H9 (cell line): ENCODE results near the gene LRRC27. TPM values are rescaled to one million over a fixed set of nuclear protein-coding genes. Genes with fewer than 3 reads are reported as not detected.

ENCODE experiments used
- DNase-seq: peaks from one replicate; pipeline ENCODE4 v3.0.0-alpha.2; 2017
- H2AFZ ChIP-seq: one replicate; pipeline ENCODE4 v1.6.1; 2013; ENCODE audit warnings: mild to moderate bottlenecking, low read length, control low read depth, moderate library complexity
- H2AK5ac ChIP-seq: 2 replicates; pipeline ENCODE4 v1.6.1; 2013; ENCODE audit warnings: low read length, control low read depth, mixed read lengths; ENCODE audit not compliant: insufficient read length
- H2BK120ac ChIP-seq: one replicate; pipeline ENCODE4 v1.6.1; 2013; ENCODE audit warnings: low read depth, mild to moderate bottlenecking, low read length, control low read depth, inconsistent platforms; ENCODE audit not compliant: poor library complexity, severe bottlenecking
- H2BK12ac ChIP-seq: 2 replicates; pipeline ENCODE4 v1.6.1; 2013; ENCODE audit warnings: low read length, control low read depth, mixed read lengths, low read depth; ENCODE audit not compliant: insufficient read length
- H2BK15ac ChIP-seq: 2 replicates; pipeline ENCODE4 v1.6.1; 2013; ENCODE audit warnings: low read depth, low read length, control low read depth
- H2BK20ac ChIP-seq: one replicate; pipeline ENCODE4 v1.6.1; 2013; ENCODE audit warnings: low read depth, mild to moderate bottlenecking, low read length, control low read depth, inconsistent platforms; ENCODE audit not compliant: poor library complexity, severe bottlenecking
- H2BK5ac ChIP-seq: 2 replicates; pipeline ENCODE4 v1.6.1; 2013; ENCODE audit warnings: low read length, control low read depth, mixed read lengths; ENCODE audit not compliant: insufficient read length
- H3K14ac ChIP-seq: 2 replicates; pipeline ENCODE4 v1.6.1; 2013; ENCODE audit warnings: low read length, control low read depth; ENCODE audit not compliant: insufficient read depth
- H3K18ac ChIP-seq: 2 replicates; pipeline ENCODE4 v1.6.1; 2013; ENCODE audit warnings: low read depth, mild to moderate bottlenecking, mixed read lengths, low read length, control low read depth; ENCODE audit not compliant: insufficient read length
- H3K23ac ChIP-seq: 2 replicates; pipeline ENCODE4 v1.6.1; 2013; ENCODE audit warnings: low read length, control low read depth, mixed read lengths, low read depth; ENCODE audit not compliant: insufficient read length
- H3K23me2 ChIP-seq: 2 replicates; pipeline ENCODE4 v1.6.1; 2013; ENCODE audit warnings: low read depth, mild to moderate bottlenecking, mixed read lengths, low read length, control low read depth; ENCODE audit not compliant: insufficient read length, poor library complexity, severe bottlenecking
- H3K27ac ChIP-seq: 2 replicates; pipeline ENCODE4 v1.5.1; 2013; ENCODE audit warnings: low read length, control low read depth, mixed read lengths, low read depth; ENCODE audit not compliant: insufficient read length
- H3K27me3 ChIP-seq: 2 replicates; pipeline ENCODE4 v1.6.1; 2013; ENCODE audit warnings: low read length, control low read depth, inconsistent platforms; ENCODE audit not compliant: insufficient read depth
- H3K4ac ChIP-seq: 2 replicates; pipeline ENCODE4 v1.6.1; 2013; ENCODE audit warnings: low read depth, mild to moderate bottlenecking, control low read depth, inconsistent platforms, low read length, moderate library complexity
- H3K4me1 ChIP-seq: 2 replicates; pipeline ENCODE4 v1.6.1; 2013; ENCODE audit warnings: low read length, control low read depth, inconsistent platforms; ENCODE audit not compliant: insufficient read depth
- H3K4me2 ChIP-seq: 2 replicates; pipeline ENCODE4 v1.6.1; 2013; ENCODE audit warnings: low read length, control low read depth, mixed read lengths; ENCODE audit not compliant: insufficient read length, insufficient read depth
- H3K56ac ChIP-seq: 2 replicates; pipeline ENCODE4 v1.6.1; 2013; ENCODE audit warnings: low read depth, mild to moderate bottlenecking, mixed read lengths, low read length, control low read depth; ENCODE audit not compliant: insufficient read length
- H3K79me1 ChIP-seq: 2 replicates; pipeline ENCODE4 v1.6.1; 2013; ENCODE audit warnings: low read depth, mild to moderate bottlenecking, moderate library complexity, low read length, control low read depth, inconsistent platforms; ENCODE audit not compliant: insufficient read depth, poor library complexity, severe bottlenecking
- H3K79me2 ChIP-seq: 2 replicates; pipeline ENCODE4 v1.6.1; 2013; ENCODE audit warnings: low read length, control low read depth, inconsistent platforms; ENCODE audit not compliant: insufficient read depth
- H3K9ac ChIP-seq: 2 replicates; pipeline ENCODE4 v1.6.1; 2013; ENCODE audit warnings: low read length, control low read depth, mixed read lengths; ENCODE audit not compliant: insufficient read length; ENCODE audit errors: extremely low read depth
- H3K9me3 ChIP-seq: one replicate; pipeline ENCODE4 v1.6.1; 2013; ENCODE audit warnings: low read depth, low read length, inconsistent platforms; ENCODE audit not compliant: control insufficient read depth
- H3T11ph ChIP-seq: one replicate; pipeline ENCODE4 v1.6.1; 2013; ENCODE audit warnings: mild to moderate bottlenecking, low read length, control low read depth, inconsistent platforms
- H4K20me1 ChIP-seq: one replicate; pipeline ENCODE4 v1.6.1; 2013; ENCODE audit not compliant: control insufficient read depth, insufficient read length, insufficient read depth
- H4K5ac ChIP-seq: 2 replicates; pipeline ENCODE4 v1.6.1; 2013; ENCODE audit warnings: low read depth, mild to moderate bottlenecking, mixed read lengths, low read length, control low read depth; ENCODE audit not compliant: insufficient read length
- H4K8ac ChIP-seq: replicated peaks from 2 replicates; pipeline ENCODE4 v1.6.1; 2013; ENCODE audit warnings: low read length, control low read depth, mixed read lengths, low read depth; ENCODE audit not compliant: insufficient read length
- H4K91ac ChIP-seq: 2 replicates; pipeline ENCODE4 v1.6.1; 2013; ENCODE audit warnings: low read depth, mild to moderate bottlenecking, moderate library complexity, mixed read lengths, low read length, control low read depth; ENCODE audit not compliant: insufficient read length
- H3K27ac Mint-ChIP-seq, 3 experiments: 2 replicates in 2 of 3; 3 replicates in 1 of 3; pipeline ENCODE4 v1.8.0; 2020 to 2021; ENCODE audit warnings: mixed read lengths in 3 of 3, mild to moderate bottlenecking in 1 of 3, moderate library complexity in 1 of 3
- H3K27me3 Mint-ChIP-seq: 2 replicates; pipeline ENCODE4 v1.8.0; 2021; ENCODE audit warnings: low read depth, mild to moderate bottlenecking, moderate library complexity, mixed read lengths
- H3K36me3 Mint-ChIP-seq, 3 experiments: 2 replicates in 2 of 3; 3 replicates in 1 of 3; pipeline ENCODE4 v1.8.0; 2020 to 2021; ENCODE audit warnings: low read depth in 3 of 3, mixed read lengths in 3 of 3; ENCODE audit not compliant: insufficient read depth in 1 of 3
- H3K4me1 Mint-ChIP-seq, 2 experiments: 2 replicates each; pipeline ENCODE4 v1.8.0; 2020; ENCODE audit warnings: mixed read lengths in 2 of 2
- H3K4me3 Mint-ChIP-seq, 2 experiments: 2 replicates in 1 of 2; 3 replicates in 1 of 2; pipeline ENCODE4 v1.8.0; 2020 to 2021; ENCODE audit warnings: mild to moderate bottlenecking in 2 of 2, mixed read lengths in 2 of 2, moderate library complexity in 1 of 2
- H3K9me3 Mint-ChIP-seq, 2 experiments: 2 replicates in 1 of 2; 3 replicates in 1 of 2; pipeline ENCODE4 v1.8.0; 2020; ENCODE audit warnings: mild to moderate bottlenecking in 2 of 2, mixed read lengths in 2 of 2, moderate library complexity in 1 of 2
- WGBS: extraction: QIAGEN DNeasy Blood & Tissue Kit; methylation state at CpG from one replicate; pipeline ENCODE4 v1.1.7; 2013; ENCODE audit warnings: missing lambda C conversion rate, low lambda C conversion rate, mixed read lengths; ENCODE audit not compliant: insufficient read length; ENCODE audit errors: extremely low coverage; 5-methylcytosine and 5-hydroxymethylcytosine counted together
- total RNA-seq: library from RNA; stranded (reverse); gene quantifications from 2 replicates; pipeline ENCODE4 v1.2.1, GENCODE V29; 2021
- TF ChIP-seq, protein P1 (sequence below): fragments of 200-600 bp; sonication (generic); conservative IDR thresholded peaks from 3 replicates; pipeline ENCODE4 v1.8.0; 2021; ENCODE audit warnings: antibody characterized with exemption, mild to moderate bottlenecking

The LRRC27 gene
- total RNA-seq, 1 experiment from 2014 or later: 2.7 TPM

DNA sequence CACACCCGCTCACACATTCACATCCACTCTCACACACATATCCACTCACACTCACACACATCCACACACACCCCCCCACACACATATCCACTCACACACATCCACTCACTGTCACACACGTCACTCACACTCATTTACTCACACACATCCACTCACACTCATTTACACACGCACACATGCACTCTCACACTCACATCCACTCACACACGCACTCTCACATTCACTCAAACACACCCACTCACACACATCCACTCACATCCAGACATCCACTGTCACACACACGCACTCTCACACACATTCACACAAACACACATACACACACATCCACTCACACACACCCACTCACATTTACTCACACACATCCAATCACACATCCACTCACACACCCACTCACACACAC is 83.3 kb downstream of the LRRC27 start:
- H3K36me3 Mint-ChIP-seq: peaks cover 0 to 7% (median 0%) of the 10 kb centered on the region in 3 experiments; a peak in 3 of 7 replicates
- H3K18ac ChIP-seq: no peak overlapping the region
- H2BK120ac ChIP-seq: no peak overlapping the region
- H3K23me2 ChIP-seq: no peaks in the 10 kb centered on the region
- H3K27me3 Mint-ChIP-seq: peaks cover 3% of the 10 kb centered on the region; the same call in 1 of the 2 replicates
- no peak overlapping the region for H2BK12ac ChIP-seq
- H2BK5ac ChIP-seq: no peak overlapping the region
- H2AFZ ChIP-seq: no peak overlapping the region
- H2BK20ac ChIP-seq: no peak overlapping the region
- peaks cover 6% of the 10 kb centered on the region; the same call in 1 of the 2 replicates for H3K4me1 ChIP-seq
- H3K79me2 ChIP-seq: no peaks in the 10 kb centered on the region
- H3K9me3 Mint-ChIP-seq: no peaks in the 10 kb centered on the region
- H2AK5ac ChIP-seq: no peak overlapping the region
- H2BK15ac ChIP-seq: no peak overlapping the region
- no peaks in the 10 kb centered on the region for H4K20me1 ChIP-seq
- no peak overlapping the region for H3K4ac ChIP-seq
- H4K8ac ChIP-seq: peak overlapping the region; percentile 27
- TF ChIP-seq, protein P1, sequence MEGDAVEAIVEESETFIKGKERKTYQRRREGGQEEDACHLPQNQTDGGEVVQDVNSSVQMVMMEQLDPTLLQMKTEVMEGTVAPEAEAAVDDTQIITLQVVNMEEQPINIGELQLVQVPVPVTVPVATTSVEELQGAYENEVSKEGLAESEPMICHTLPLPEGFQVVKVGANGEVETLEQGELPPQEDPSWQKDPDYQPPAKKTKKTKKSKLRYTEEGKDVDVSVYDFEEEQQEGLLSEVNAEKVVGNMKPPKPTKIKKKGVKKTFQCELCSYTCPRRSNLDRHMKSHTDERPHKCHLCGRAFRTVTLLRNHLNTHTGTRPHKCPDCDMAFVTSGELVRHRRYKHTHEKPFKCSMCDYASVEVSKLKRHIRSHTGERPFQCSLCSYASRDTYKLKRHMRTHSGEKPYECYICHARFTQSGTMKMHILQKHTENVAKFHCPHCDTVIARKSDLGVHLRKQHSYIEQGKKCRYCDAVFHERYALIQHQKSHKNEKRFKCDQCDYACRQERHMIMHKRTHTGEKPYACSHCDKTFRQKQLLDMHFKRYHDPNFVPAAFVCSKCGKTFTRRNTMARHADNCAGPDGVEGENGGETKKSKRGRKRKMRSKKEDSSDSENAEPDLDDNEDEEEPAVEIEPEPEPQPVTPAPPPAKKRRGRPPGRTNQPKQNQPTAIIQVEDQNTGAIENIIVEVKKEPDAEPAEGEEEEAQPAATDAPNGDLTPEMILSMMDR: no peak
- no peak overlapping the region for H3K14ac ChIP-seq
- H3K27me3 ChIP-seq: no peaks in the 10 kb centered on the region; the same call in 1 of the 2 replicates
- no peak overlapping the region for H4K91ac ChIP-seq
- H3K56ac ChIP-seq: no peak overlapping the region
- DNase-seq: no peak
- H3K79me1 ChIP-seq: no peaks in the 10 kb centered on the region
- 100% methylated on average over 5 of the region's 5 CpGs for WGBS
- no peak overlapping the region for H3K23ac ChIP-seq
- H3K9me3 ChIP-seq: no peaks in the 10 kb centered on the region
- H3K4me2 ChIP-seq: no peak overlapping the region
- H3K4me1 Mint-ChIP-seq: peaks cover 47 to 54% of the 10 kb centered on the region in 2 experiments
- H3K27ac ChIP-seq: no peak overlapping the region
- peak overlapping the region; percentile 20 for H4K5ac ChIP-seq
- no peak overlapping the region for H3T11ph ChIP-seq
- H3K9ac ChIP-seq: no peak overlapping the region
- peak overlapping the region; percentile 0 to 8 (median 5); a peak in 6 of 7 replicates for H3K27ac Mint-ChIP-seq
- H3K4me3 Mint-ChIP-seq: no peak overlapping the region; a peak in 1 of 5 replicates
